ENCODE measurements around the gene ITGA11. TPM values are rescaled to one million over a fixed set of nuclear protein-coding genes. Genes with fewer than 3 reads are reported as not detected.

ITGA11 gene
- total RNA-seq, 1 donor from 2014 or later, result 0.22 TPM

GRCh38 chr15:68302729-68303128 lies 129.2 kb downstream of the ITGA11 start:
- TF ChIP-seq CTCF (IDR thresholded peaks at IDR 0.05; ENCODE audit: partially characterized antibody, unreplicated experiment), result no peak
- Mint-ChIP-seq H3K4me1 (ENCODE audit: low read depth, unreplicated experiment) (peaks cover 16% of the 10 kb centered on the region), H3K9me3 (ENCODE audit: unreplicated experiment) (peaks cover 4% of the 10 kb centered on the region), H3K27ac (ENCODE audit: unreplicated experiment) (no peak overlapping the region), H3K27me3 (ENCODE audit: unreplicated experiment) (peaks cover 2% of the 10 kb centered on the region), H3K36me3 (ENCODE audit: unreplicated experiment) (no peaks in the 10 kb centered on the region), H3K4me3 (ENCODE audit: unreplicated experiment) (no peak overlapping the region)
- no peak for DNase-seq

GRCh38 chr15:68301301-68301700 lies 130.7 kb downstream of the ITGA11 start:
- DNase-seq, result no peak
- Mint-ChIP-seq H3K4me3 (ENCODE audit: unreplicated experiment) (no peak overlapping the region), H3K27me3 (ENCODE audit: unreplicated experiment) (peaks cover 2% of the 10 kb centered on the region), H3K9me3 (ENCODE audit: unreplicated experiment) (peaks cover 3% of the 10 kb centered on the region), H3K27ac (ENCODE audit: unreplicated experiment) (no peak overlapping the region), H3K4me1 (ENCODE audit: low read depth, unreplicated experiment) (peaks cover 11% of the 10 kb centered on the region), H3K36me3 (ENCODE audit: unreplicated experiment) (no peaks in the 10 kb centered on the region)
- TF ChIP-seq CTCF (IDR thresholded peaks at IDR 0.05; ENCODE audit: partially characterized antibody, unreplicated experiment), result no peak

- no peaks in the 10 kb centered on the region for H3K36me3 Mint-ChIP-seq (ENCODE audit: unreplicated experiment)
- no peak for TF ChIP-seq CTCF (IDR thresholded peaks at IDR 0.05; ENCODE audit: partially characterized antibody, unreplicated experiment)
- H3K9me3 Mint-ChIP-seq (ENCODE audit: unreplicated experiment), result peaks cover 3% of the 10 kb centered on the region
- H3K4me3 Mint-ChIP-seq (ENCODE audit: unreplicated experiment), result no peak overlapping the region
- no peak overlapping the region for H3K27ac Mint-ChIP-seq (ENCODE audit: unreplicated experiment)
- peaks cover 2% of the 10 kb centered on the region for H3K27me3 Mint-ChIP-seq (ENCODE audit: unreplicated experiment)
- H3K4me1 Mint-ChIP-seq (ENCODE audit: low read depth, unreplicated experiment), result peaks cover 7% of the 10 kb centered on the region
- no peak for DNase-seq
Observed at GRCh38 chr15:68300115-68300940, 131.6 kb downstream of the ITGA11 start.

GRCh38 chr15:68299436-68299835 lies 132.5 kb downstream of the ITGA11 start:
- Mint-ChIP-seq H3K27ac (ENCODE audit: unreplicated experiment) (no peak overlapping the region), H3K36me3 (ENCODE audit: unreplicated experiment) (no peaks in the 10 kb centered on the region), H3K4me3 (ENCODE audit: unreplicated experiment) (no peak overlapping the region), H3K4me1 (ENCODE audit: low read depth, unreplicated experiment) (peaks cover 2% of the 10 kb centered on the region), H3K9me3 (ENCODE audit: unreplicated experiment) (peaks cover 3% of the 10 kb centered on the region), H3K27me3 (ENCODE audit: unreplicated experiment) (peaks cover 2% of the 10 kb centered on the region)
- DNase-seq, result no peak
- TF ChIP-seq CTCF (IDR thresholded peaks at IDR 0.05; ENCODE audit: partially characterized antibody, unreplicated experiment), result no peak

- DNase-seq, result no peak
- TF ChIP-seq CTCF (IDR thresholded peaks at IDR 0.05; ENCODE audit: partially characterized antibody, unreplicated experiment), result no peak
- no peaks in the 10 kb centered on the region for H3K4me1 Mint-ChIP-seq (ENCODE audit: low read depth, unreplicated experiment)
- H3K4me3 Mint-ChIP-seq (ENCODE audit: unreplicated experiment), result no peak overlapping the region
- no peaks in the 10 kb centered on the region for H3K36me3 Mint-ChIP-seq (ENCODE audit: unreplicated experiment)
- H3K9me3 Mint-ChIP-seq (ENCODE audit: unreplicated experiment), result peaks cover 1% of the 10 kb centered on the region
- H3K27me3 Mint-ChIP-seq (ENCODE audit: unreplicated experiment), result no peaks in the 10 kb centered on the region
- H3K27ac Mint-ChIP-seq (ENCODE audit: unreplicated experiment), result no peak overlapping the region
Observed at GRCh38 chr15:68298882-68299381, 133.0 kb downstream of the ITGA11 start.
